IMR-90 (cell line): ENCODE data around the gene TGFBR2.

ENCODE experiments used
- BHLHE40 ChIP-seq: fragments of 150-350 bp; IDR thresholded peaks from 2 replicates; pipeline ENCODE4 v1.6.1; 2016; ENCODE audit warnings: mild to moderate bottlenecking, low read depth, low read length
- CEBPB ChIP-seq: IDR thresholded peaks from 2 replicates; pipeline ENCODE4 v1.6.1; 2012; ENCODE audit warnings: low read depth, low read length, improper control_type of control experiment
- CTCF ChIP-seq: conservative IDR thresholded peaks from 2 replicates; pipeline ENCODE4 v1.5.1; 2012; ENCODE audit warnings: mild to moderate bottlenecking, low read depth, low read length, improper control_type of control experiment
- MAFK ChIP-seq: IDR thresholded peaks from 2 replicates; pipeline ENCODE4 v1.6.1; 2012; ENCODE audit warnings: low read depth, low read length, improper control_type of control experiment
- POLR2A ChIP-seq: IDR thresholded peaks from 2 replicates; pipeline ENCODE4 v1.6.1; 2012; ENCODE audit warnings: mild to moderate bottlenecking, low read depth, low read length
- RAD21 ChIP-seq: IDR thresholded peaks from 2 replicates; pipeline ENCODE4 v1.6.1; 2012; ENCODE audit warnings: low read length, improper control_type of control experiment
- RCOR1 ChIP-seq: IDR thresholded peaks from 2 replicates; pipeline ENCODE4 v1.6.1; 2012; ENCODE audit warnings: mild to moderate bottlenecking, low read length, improper control_type of control experiment; ENCODE audit not compliant: insufficient replicate concordance
- RFX5 ChIP-seq: IDR thresholded peaks from 2 replicates; pipeline ENCODE4 v1.8.0; 2012; ENCODE audit warnings: low read depth, mild to moderate bottlenecking, low read length, moderate library complexity
- SMC3 ChIP-seq: fragments of 150-350 bp; IDR thresholded peaks from 2 replicates; pipeline ENCODE4 v1.6.1; 2016; ENCODE audit warnings: low read depth, mild to moderate bottlenecking, antibody characterized with exemption, low read length, moderate library complexity
- USF2 ChIP-seq: fragments of 150-350 bp; IDR thresholded peaks from 2 replicates; pipeline ENCODE4 v1.6.1; 2017; ENCODE audit warnings: mild to moderate bottlenecking, antibody characterized with exemption, low read length, low read depth

- TF ChIP-seq CEBPB (no peak), CTCF (no peak), SMC3 (no peak), USF2 (no peak), POLR2A (no peak), RFX5 (no peak), RCOR1 (no peak), RAD21 (no peak), BHLHE40 (no peak), MAFK (no peak)
Measured at GRCh38 chr3:30620402-30621360, 14.3 kb downstream of the TGFBR2 start.
